Measurements from ENCODE around the gene NQO1. TPM values are rescaled to one million over a fixed set of nuclear protein-coding genes. Genes with fewer than 3 reads are reported as not detected.

The NQO1 gene
- total and polyA plus RNA-seq, 2 of the 8 experiments (the other 6 are each of a cell fraction or from before 2014, with no cell fraction given) = 32.7 to 45.7 TPM

DNA sequence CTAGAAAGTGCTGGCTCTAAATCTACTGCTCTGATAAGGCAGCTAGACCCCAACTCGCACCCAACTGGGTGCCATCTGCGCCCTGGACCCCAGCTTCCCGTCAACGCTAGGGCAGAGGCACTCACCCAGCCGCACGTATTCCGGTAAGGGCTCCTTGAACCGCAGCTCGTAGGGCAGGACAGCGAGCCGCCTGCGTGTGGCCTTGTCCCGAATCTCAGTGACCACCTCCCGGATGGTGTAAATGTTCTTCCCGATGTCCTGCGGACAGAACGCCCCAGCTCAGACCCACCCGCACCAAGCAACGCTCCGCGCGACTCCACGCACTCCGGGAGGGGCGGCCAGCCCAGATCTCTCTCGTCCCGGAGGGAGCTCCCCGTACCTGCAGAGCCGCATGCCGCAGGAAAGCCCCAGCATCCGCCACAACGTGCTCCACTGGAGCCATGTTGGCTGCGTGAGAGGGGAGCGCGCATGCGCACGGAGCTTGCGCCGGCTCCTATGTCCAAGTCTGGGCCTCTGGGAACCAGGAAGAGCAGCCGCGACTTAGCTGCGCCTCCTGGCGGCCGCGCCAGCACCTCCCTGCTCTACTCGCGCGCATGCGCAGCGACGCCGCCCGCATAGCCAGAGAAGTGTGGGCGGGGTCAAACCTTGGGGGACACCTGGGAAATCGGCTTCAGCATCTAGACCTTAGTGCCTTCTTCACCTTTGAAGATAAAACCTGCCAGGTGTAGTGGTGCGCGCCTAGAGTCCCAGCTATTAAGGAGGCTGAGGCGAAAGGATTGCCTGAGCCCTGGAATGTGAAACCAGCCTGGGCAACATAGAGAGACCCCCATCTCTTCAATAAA is 28.3 kb upstream of the NQO1 start, which contains the start of gene NOB1 (continued):
- peak in 1 of 2 experiments; percentile 80; a peak in 1 of 4 replicates for TF ChIP-seq HDAC2 (IDR thresholded peaks at IDR 0.05; ENCODE audit: borderline replicate concordance in 1 of 2, low read depth in 2 of 2, low read length in 2 of 2)
- no peak for TF ChIP-seq TCF12 (IDR thresholded peaks at IDR 0.05; ENCODE audit: low read depth, low read length)
- TF ChIP-seq RXRA (IDR thresholded peaks at IDR 0.05; ENCODE audit: insufficient read depth, low read depth, low read length) = no peak
- TF ChIP-seq JUN (IDR thresholded peaks at IDR 0.05; ENCODE audit: low read depth, low read length) = no peak
- TF ChIP-seq TAF1 (IDR thresholded peaks at IDR 0.05; ENCODE audit: low read depth, low read length) = peak; percentile 96
- no peak for TF ChIP-seq KDM1A (IDR thresholded peaks at IDR 0.05; ENCODE audit: borderline replicate concordance, low read length)
- peak; percentile 39 for TF ChIP-seq TAF7 (optimal IDR thresholded peaks at IDR 0.05; ENCODE audit: borderline replicate concordance, low read depth, low read length)
- no peak for TF ChIP-seq ZNF274 (IDR thresholded peaks at IDR 0.05; ENCODE audit: borderline replicate concordance, extremely low read depth, low read length)
- peak; percentile 29 for TF ChIP-seq SAP30 (IDR thresholded peaks at IDR 0.05; ENCODE audit: insufficient read depth, insufficient replicate concordance, low read length)
- no peak for TF ChIP-seq BCL11A (IDR thresholded peaks at IDR 0.05; ENCODE audit: low read depth in 2 of 2, low read length in 2 of 2)
- peak; percentile 74 to 82 for TF ChIP-seq RAD21 (IDR thresholded peaks at IDR 0.05 in 1 of 2, conservative IDR thresholded peaks at IDR 0.05 in 1 of 2; ENCODE audit: low read depth in 2 of 2, low read length in 2 of 2)
- no peak for TF ChIP-seq BRCA1 (IDR thresholded peaks at IDR 0.05; ENCODE audit: low read depth, low read length)
- peak; percentile 4; the same call in 1 of the 2 replicates for TF ChIP-seq SRF (IDR thresholded peaks at IDR 0.05; ENCODE audit: low read depth, low read length)
- TF ChIP-seq YY1 (IDR thresholded peaks at IDR 0.05; ENCODE audit: low read depth, low read length) = peak; percentile 95
- TF ChIP-seq POLR2AphosphoS5 (IDR thresholded peaks at IDR 0.05; ENCODE audit: low read depth, low read length) = peak; percentile 96
- TF ChIP-seq CHD2 (IDR thresholded peaks at IDR 0.05; ENCODE audit: low read length) = no peak
- no peak for TF ChIP-seq BACH1 (IDR thresholded peaks at IDR 0.05; ENCODE audit: low read length)
- TF ChIP-seq NANOG (IDR thresholded peaks at IDR 0.05; ENCODE audit: insufficient read depth, low read depth, low read length, poor library complexity, severe bottlenecking) = no peak
- peak; percentile 96 to 98 for TF ChIP-seq POLR2A (IDR thresholded peaks at IDR 0.05; ENCODE audit: control extremely low read depth in 1 of 2, low read depth in 2 of 2, low read length in 2 of 2)
- TF ChIP-seq RNF2 (IDR thresholded peaks at IDR 0.05; ENCODE audit: borderline replicate concordance, low read depth, low read length, missing control alignments, poor library complexity, severe bottlenecking) = no peak
- no peak for TF ChIP-seq SP2 (IDR thresholded peaks at IDR 0.05; ENCODE audit: low read length)
- TF ChIP-seq, protein P1, sequence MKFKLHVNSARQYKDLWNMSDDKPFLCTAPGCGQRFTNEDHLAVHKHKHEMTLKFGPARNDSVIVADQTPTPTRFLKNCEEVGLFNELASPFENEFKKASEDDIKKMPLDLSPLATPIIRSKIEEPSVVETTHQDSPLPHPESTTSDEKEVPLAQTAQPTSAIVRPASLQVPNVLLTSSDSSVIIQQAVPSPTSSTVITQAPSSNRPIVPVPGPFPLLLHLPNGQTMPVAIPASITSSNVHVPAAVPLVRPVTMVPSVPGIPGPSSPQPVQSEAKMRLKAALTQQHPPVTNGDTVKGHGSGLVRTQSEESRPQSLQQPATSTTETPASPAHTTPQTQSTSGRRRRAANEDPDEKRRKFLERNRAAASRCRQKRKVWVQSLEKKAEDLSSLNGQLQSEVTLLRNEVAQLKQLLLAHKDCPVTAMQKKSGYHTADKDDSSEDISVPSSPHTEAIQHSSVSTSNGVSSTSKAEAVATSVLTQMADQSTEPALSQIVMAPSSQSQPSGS (IDR thresholded peaks at IDR 0.05; ENCODE audit: low read length) = no peak

All from H1 (cell line).